ENCODE results near the gene NTM. TPM values are rescaled to one million over a fixed set of nuclear protein-coding genes. Genes with fewer than 3 reads are reported as not detected.

NTM gene
- total and polyA plus RNA-seq, 12 donors, result 0.26 to 11.5 (median 4.0) TPM

DNA sequence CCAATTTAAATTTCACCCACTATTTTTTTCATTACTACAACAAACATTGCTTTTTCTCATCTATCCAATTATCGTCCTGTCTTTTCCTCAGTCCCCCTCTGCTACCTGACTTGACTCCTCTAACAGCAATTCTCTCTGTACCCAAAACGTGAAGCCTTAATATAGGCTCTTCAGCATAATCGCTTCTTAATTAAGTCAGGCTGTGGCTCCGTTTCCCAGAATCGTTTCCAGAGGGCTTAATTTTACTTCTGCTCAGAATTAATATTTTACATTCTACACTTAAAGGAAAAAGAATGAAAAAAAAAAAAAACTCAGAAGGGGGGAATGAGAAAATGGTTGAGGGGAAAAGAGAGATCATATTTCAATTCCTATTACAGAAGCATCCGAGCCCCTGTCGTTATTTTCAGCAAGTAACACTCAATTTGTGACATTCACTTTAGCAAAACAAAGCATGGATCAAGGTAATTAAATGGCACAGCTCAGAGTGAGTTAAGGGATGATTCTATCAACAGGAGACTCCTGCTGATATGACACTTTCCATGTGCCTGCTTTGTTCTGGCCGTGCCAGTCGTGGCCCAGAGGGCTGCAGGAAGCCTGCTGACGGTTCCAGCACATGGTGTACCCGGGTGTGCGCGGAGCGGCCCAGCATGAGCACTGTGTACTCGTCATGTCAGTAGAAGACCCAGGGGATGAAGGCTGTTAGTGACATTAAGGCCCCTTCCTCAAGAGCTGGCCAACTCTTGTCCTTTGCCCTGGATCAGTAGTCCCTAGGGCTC is 272.5 kb downstream of the NTM start:
- 63 to 81% (median 76%) methylated on average over 12 to 15 of the region's 15 CpGs for WGBS, 4 donors
- intact Hi-C loops (cut with DNase I), result no loop called here
- H3K4me1 ChIP-seq (replicated peaks in 1 of 2), result no peaks in the 10 kb centered on the region
- H3K4me3 ChIP-seq, result no peak overlapping the region
- peak in 1 of 7 donors; percentile 92 for DNase-seq
- no peaks in the 10 kb centered on the region for H3K27me3 ChIP-seq
- TF ChIP-seq POLR2A (IDR thresholded peaks at IDR 0.05), result no peak
- H3K27ac ChIP-seq, result peak overlapping the region in 1 of 5 donors; percentile 41
- H3K9me3 ChIP-seq (replicated peaks in 1 of 3), result no peaks in the 10 kb centered on the region
- H3K36me3 ChIP-seq (replicated peaks in 1 of 2), result no peaks in the 10 kb centered on the region

DNA sequence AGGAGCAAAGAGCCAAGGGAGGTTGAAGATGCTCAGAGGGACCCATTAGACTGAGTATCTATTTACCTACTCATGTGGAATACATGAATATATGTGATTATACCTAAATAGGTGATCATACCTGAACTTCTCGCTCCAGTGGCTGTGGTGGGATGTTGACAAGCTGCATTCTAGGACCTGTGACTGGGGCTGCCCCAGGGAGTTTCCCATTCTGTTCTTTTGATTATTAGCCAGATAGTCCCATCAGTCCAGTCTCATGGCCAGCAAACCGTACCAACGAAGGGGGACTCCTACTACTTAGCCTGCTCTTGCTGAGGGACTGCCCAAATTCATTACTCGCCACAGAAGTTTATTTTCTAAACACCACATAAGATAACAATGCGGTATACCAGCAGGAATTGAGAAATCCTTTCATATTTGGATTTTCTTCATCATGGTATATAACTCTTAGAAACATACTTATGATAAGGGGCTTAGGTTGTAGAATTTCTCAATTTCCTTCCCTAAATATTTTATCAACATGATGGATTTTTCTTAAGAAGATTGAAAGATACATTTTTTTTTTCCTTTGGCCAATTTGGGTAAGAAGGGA is 273.9 kb downstream of the NTM start:
- intact Hi-C loops (cut with DNase I), result no loop called here
- DNase-seq, result no peak
- 78 to 87% (median 84%) methylated on average over 5 of the region's 5 CpGs for WGBS, 4 donors

DNA sequence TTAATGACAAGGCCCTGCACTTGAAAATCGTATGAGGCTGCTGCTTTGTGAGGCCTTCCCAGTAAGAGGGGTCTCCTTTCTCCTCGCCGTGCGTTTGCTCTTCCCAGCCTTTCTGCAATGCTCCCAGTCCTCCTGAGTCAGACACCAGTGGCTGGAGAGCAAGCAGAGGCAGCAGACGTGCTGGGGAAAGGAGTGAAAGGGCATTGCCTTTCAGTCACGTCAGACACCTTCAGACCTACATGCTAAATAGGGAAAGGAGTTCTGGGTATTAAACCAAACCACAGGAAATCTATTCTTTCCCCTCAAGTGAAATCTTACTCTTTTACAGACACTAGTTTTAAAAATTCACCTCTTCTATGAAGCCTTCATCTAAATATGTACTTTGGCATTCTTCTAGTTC is 274.8 kb downstream of the NTM start:
- H3K4me3 ChIP-seq, result no peak overlapping the region
- TF ChIP-seq, protein P1, sequence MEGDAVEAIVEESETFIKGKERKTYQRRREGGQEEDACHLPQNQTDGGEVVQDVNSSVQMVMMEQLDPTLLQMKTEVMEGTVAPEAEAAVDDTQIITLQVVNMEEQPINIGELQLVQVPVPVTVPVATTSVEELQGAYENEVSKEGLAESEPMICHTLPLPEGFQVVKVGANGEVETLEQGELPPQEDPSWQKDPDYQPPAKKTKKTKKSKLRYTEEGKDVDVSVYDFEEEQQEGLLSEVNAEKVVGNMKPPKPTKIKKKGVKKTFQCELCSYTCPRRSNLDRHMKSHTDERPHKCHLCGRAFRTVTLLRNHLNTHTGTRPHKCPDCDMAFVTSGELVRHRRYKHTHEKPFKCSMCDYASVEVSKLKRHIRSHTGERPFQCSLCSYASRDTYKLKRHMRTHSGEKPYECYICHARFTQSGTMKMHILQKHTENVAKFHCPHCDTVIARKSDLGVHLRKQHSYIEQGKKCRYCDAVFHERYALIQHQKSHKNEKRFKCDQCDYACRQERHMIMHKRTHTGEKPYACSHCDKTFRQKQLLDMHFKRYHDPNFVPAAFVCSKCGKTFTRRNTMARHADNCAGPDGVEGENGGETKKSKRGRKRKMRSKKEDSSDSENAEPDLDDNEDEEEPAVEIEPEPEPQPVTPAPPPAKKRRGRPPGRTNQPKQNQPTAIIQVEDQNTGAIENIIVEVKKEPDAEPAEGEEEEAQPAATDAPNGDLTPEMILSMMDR (IDR thresholded peaks at IDR 0.05), result no peak
- no peak for TF ChIP-seq POLR2A (IDR thresholded peaks at IDR 0.05)
- no peaks in the 10 kb centered on the region for H3K36me3 ChIP-seq (replicated peaks in 1 of 2)
- WGBS, 4 donors, result 60 to 67% (median 65%) methylated on average over 6 of the region's 6 CpGs
- H3K27ac ChIP-seq, result no peak overlapping the region
- no peak for DNase-seq
- no peaks in the 10 kb centered on the region for H3K4me1 ChIP-seq (replicated peaks in 1 of 2)
- no peaks in the 10 kb centered on the region for H3K9me3 ChIP-seq (replicated peaks in 1 of 3)
- intact Hi-C loops (cut with DNase I), result no loop called here
- H3K27me3 ChIP-seq, result no peaks in the 10 kb centered on the region

More for the DNA sequence above, 273.9 kb downstream of the NTM start:
- Histone ChIP-seq H3K36me3 (replicated peaks in 1 of 2) (no peaks in the 10 kb centered on the region), H3K4me1 (replicated peaks in 1 of 2) (no peaks in the 10 kb centered on the region), H3K9me3 (replicated peaks in 1 of 3) (no peaks in the 10 kb centered on the region), H3K27ac (peak overlapping the region in 1 of 5 donors; percentile 41), H3K4me3 (no peak overlapping the region), H3K27me3 (no peaks in the 10 kb centered on the region)
- TF ChIP-seq, protein P1 (IDR thresholded peaks at IDR 0.05), result no peak
- TF ChIP-seq POLR2A (IDR thresholded peaks at IDR 0.05), result no peak

DNA sequence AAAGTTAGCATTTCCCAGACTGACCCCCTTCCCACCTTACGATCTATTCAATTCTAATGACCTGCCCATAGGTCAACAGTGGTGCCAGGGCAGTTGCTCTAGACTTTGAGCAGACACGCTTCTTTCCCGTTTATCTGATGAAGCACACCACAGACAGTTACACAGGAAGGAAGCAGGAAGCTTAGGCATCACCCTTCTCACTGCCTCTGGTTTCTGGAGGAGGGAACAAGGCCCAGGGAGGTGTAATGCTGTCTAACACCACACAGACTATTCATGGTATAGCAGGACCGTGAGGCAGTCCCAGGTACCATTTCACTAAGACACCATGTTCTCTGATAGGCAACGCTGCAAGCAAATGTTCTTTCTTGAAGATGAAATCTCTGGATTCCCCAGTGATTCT is 279.4 kb downstream of the NTM start:
- no peak for TF ChIP-seq POLR2A (IDR thresholded peaks at IDR 0.05)
- TF ChIP-seq, protein P1 (IDR thresholded peaks at IDR 0.05), result no peak
- 71 to 88% (median 76%) methylated on average over 4 to 5 of the region's 5 CpGs for WGBS, 4 donors

More for the DNA sequence above, 279.4 kb downstream of the NTM start:
- intact Hi-C loops (cut with DNase I), result no loop called here
- no peaks in the 10 kb centered on the region for H3K9me3 ChIP-seq (replicated peaks in 1 of 3)
- H3K36me3 ChIP-seq (replicated peaks in 1 of 2), result no peaks in the 10 kb centered on the region
- H3K4me1 ChIP-seq (replicated peaks in 1 of 2), result no peaks in the 10 kb centered on the region
- no peak overlapping the region for H3K4me3 ChIP-seq
- H3K27ac ChIP-seq, result no peak overlapping the region
- no peaks in the 10 kb centered on the region for H3K27me3 ChIP-seq
- DNase-seq, result no peak

Measured in adrenal gland (tissue), 12 donors.